IMR-90 (cell line): ENCODE data around the gene CELSR1. TPM values are rescaled to one million over a fixed set of nuclear protein-coding genes. Genes with fewer than 3 reads are reported as not detected.

ENCODE experiments used
- ATAC-seq: fragments of 200-7000 bp; cut with Tn5 transposase; 2 replicates; pipeline ENCODE4 v1.9.1; 2020; ENCODE audit warnings: low read depth, mild to moderate bottlenecking, moderate library complexity
- BruUV-seq: library from RNA; stranded (reverse); fragments of 400-500 nt; replicated peaks from 2 replicates; lab custom pipeline; 2021; lab: Mats Ljungman, UMichigan
- CTCF ChIA-PET: fragments of 300-600 bp; formaldehyde crosslinking; extraction: SDS; loops from one replicate; lab custom pipeline; 2021; ENCODE audit warnings: antibody characterized with exemption; lab: Yijun Ruan, JAX
- POLR2A ChIA-PET: fragments of 300-600 bp; sonication (Branson Sonifier 250); formaldehyde crosslinking; loops from one replicate; lab custom pipeline; 2022; ENCODE audit warnings: antibody characterized with exemption; ENCODE audit not compliant: unreplicated experiment; lab: Charles Lee
- DNase-seq: peaks from one replicate; pipeline ENCODE4 v3.0.0; 2013
- H2AFZ ChIP-seq: replicated peaks from 2 replicates; pipeline ENCODE3; 2013; ENCODE audit warnings: low read length, mild to moderate bottlenecking; ENCODE audit not compliant: poor library complexity
- H2AK5ac ChIP-seq: 2 replicates; pipeline ENCODE4 v1.6.1; 2013; ENCODE audit warnings: low read depth, low read length, inconsistent platforms
- H2AK9ac ChIP-seq: replicated peaks from 2 replicates; pipeline ENCODE3; 2013; ENCODE audit warnings: mild to moderate bottlenecking, low read depth, low read length, moderate library complexity; ENCODE audit not compliant: poor library complexity
- H2BK120ac ChIP-seq: 2 replicates; pipeline ENCODE4 v1.6.1; 2013; ENCODE audit warnings: low read depth, low read length, inconsistent platforms
- H2BK15ac ChIP-seq: 3 replicates; pipeline ENCODE4 v1.6.1; 2013; ENCODE audit warnings: low read depth, low read length, inconsistent platforms
- H2BK20ac ChIP-seq: 2 replicates; pipeline ENCODE4 v1.6.1; 2013; ENCODE audit warnings: low read depth, mild to moderate bottlenecking, inconsistent platforms, low read length, moderate library complexity
- H2BK5ac ChIP-seq: 2 replicates; pipeline ENCODE4 v1.6.1; 2013; ENCODE audit warnings: mild to moderate bottlenecking, low read depth, low read length, inconsistent platforms; ENCODE audit not compliant: poor library complexity, severe bottlenecking
- H3K14ac ChIP-seq: replicated peaks from 2 replicates; pipeline ENCODE4 v1.6.1; 2013; ENCODE audit warnings: low read depth, low read length, inconsistent platforms
- H3K18ac ChIP-seq: 2 replicates; pipeline ENCODE4 v1.6.1; 2013; ENCODE audit warnings: low read depth, low read length, control low read depth
- H3K23ac ChIP-seq: 2 replicates; pipeline ENCODE4 v1.6.1; 2013; ENCODE audit warnings: low read depth, low read length, inconsistent platforms
- H3K27ac ChIP-seq: 2 replicates; pipeline ENCODE4 v1.5.1; 2013; ENCODE audit warnings: mild to moderate bottlenecking, control low read depth, low read length; ENCODE audit not compliant: insufficient read depth
- H3K27me3 ChIP-seq: 2 replicates; pipeline ENCODE4 v1.6.1; 2013; ENCODE audit warnings: low read length; ENCODE audit not compliant: control insufficient read depth, insufficient read depth
- H3K36me3 ChIP-seq: 2 replicates; pipeline ENCODE4 v1.6.1; 2013; ENCODE audit warnings: low read length, mixed read lengths; ENCODE audit not compliant: control insufficient read depth, insufficient read depth
- H3K4ac ChIP-seq: 2 replicates; pipeline ENCODE4 v1.6.1; 2013; ENCODE audit warnings: low read depth, low read length, inconsistent platforms
- H3K4me1 ChIP-seq: 2 replicates; pipeline ENCODE4 v1.6.1; 2013; ENCODE audit warnings: low read length, mixed read lengths; ENCODE audit not compliant: control insufficient read depth, insufficient read depth
- H3K4me2 ChIP-seq: 2 replicates; pipeline ENCODE4 v1.6.1; 2013; ENCODE audit warnings: low read depth, mild to moderate bottlenecking, control low read depth, low read length, moderate library complexity
- H3K4me3 ChIP-seq: 2 replicates; pipeline ENCODE4 v1.5.1; 2013; ENCODE audit warnings: low read depth, mild to moderate bottlenecking, control low read depth, low read length, moderate library complexity; ENCODE audit not compliant: insufficient read depth
- H3K56ac ChIP-seq: 2 replicates; pipeline ENCODE4 v1.6.1; 2013; ENCODE audit warnings: low read length, inconsistent platforms; ENCODE audit not compliant: insufficient read depth; ENCODE audit errors: extremely low read depth
- H3K79me1 ChIP-seq, 2 experiments: 2 replicates each; pipeline ENCODE4 v1.6.1; 2013; ENCODE audit warnings: low read length in 2 of 2, inconsistent platforms in 1 of 2, low read depth in 1 of 2
- H3K9ac ChIP-seq: 2 replicates; pipeline ENCODE4 v1.6.1; 2013; ENCODE audit warnings: low read depth, low read length, control low read depth
- H3K9me1 ChIP-seq: 2 replicates; pipeline ENCODE4 v1.6.1; 2013; ENCODE audit warnings: low read length, inconsistent platforms; ENCODE audit not compliant: insufficient read depth
- H3K9me3 ChIP-seq: 2 replicates; pipeline ENCODE4 v1.6.1; 2013; ENCODE audit warnings: low read length; ENCODE audit not compliant: control insufficient read depth, insufficient read depth
- H4K20me1 ChIP-seq: 2 replicates; pipeline ENCODE4 v1.6.1; 2013; ENCODE audit warnings: low read length, inconsistent platforms; ENCODE audit not compliant: insufficient read depth
- H4K5ac ChIP-seq: 2 replicates; pipeline ENCODE4 v1.6.1; 2013; ENCODE audit warnings: mild to moderate bottlenecking, low read depth, low read length, control low read depth
- H4K8ac ChIP-seq, 2 experiments: 2 replicates each; pipeline ENCODE4 v1.6.1; 2013; ENCODE audit warnings: low read depth in 2 of 2, low read length in 2 of 2, control low read depth in 1 of 2, inconsistent platforms in 1 of 2
- H4K91ac ChIP-seq: 2 replicates; pipeline ENCODE4 v1.6.1; 2013; ENCODE audit warnings: low read depth, low read length, inconsistent platforms; ENCODE audit not compliant: insufficient read depth
- MAFK ChIP-seq: IDR thresholded peaks from 2 replicates; pipeline ENCODE4 v1.6.1; 2012; ENCODE audit warnings: low read depth, low read length, improper control_type of control experiment
- WGBS, 2 experiments: methylation state at CpG; one replicate each; pipeline versions ENCODE4 v1.1.5 to v1.1.7; 2013; ENCODE audit warnings: missing lambda C conversion rate in 2 of 2; ENCODE audit not compliant: insufficient read length in 1 of 2; ENCODE audit errors: extremely low coverage in 2 of 2; 5-methylcytosine and 5-hydroxymethylcytosine counted together
- dilution Hi-C: fragments of 300-500 bp; cut with HindIII; formaldehyde crosslinking; loops from one replicate; pipeline ENCODE4 v1.14.3; 2018; ENCODE audit warnings: low sequenced_read_pairs; ENCODE audit not compliant: unreplicated experiment
- in situ Hi-C: fragments of 300-500 bp; cut with MboI; formaldehyde crosslinking; loops from 3 replicates; pipeline ENCODE4 v1.14.3; 2019; ENCODE audit warnings: low sequenced_read_pairs, inconsistent platforms, mixed read lengths
- intact Hi-C: fragments of 100-400 bp; cut with micrococcal nuclease; formaldehyde crosslinking; loops from 2 replicates; pipeline ENCODE4 v1.10.0; 2022
- polyA plus RNA-seq, 3 experiments: library from polyadenylated mRNA; depleted of rRNA; stranded (reverse); fragments of >200 nt; gene quantifications; 2 replicates each; pipeline ENCODE4 v1.2.3, GENCODE V29; 2012; ENCODE audit warnings: low replicate concordance in 1 of 3
- total RNA-seq: library from RNA; depleted of rRNA; stranded (reverse); fragments of >200 nt; gene quantifications from 2 replicates; pipeline ENCODE4 v1.2.3, GENCODE V29; 2012

The CELSR1 gene
- total and polyA plus RNA-seq, 2 of the 4 experiments (the other 2 are of a cell fraction) = 0.36 to 0.82 TPM

GRCh38 chr22:46465793-46466192 lies 71.6 kb downstream of the CELSR1 start:
- Histone ChIP-seq H3K23ac (no peak overlapping the region), H3K79me1 (no peaks in the 10 kb centered on the region), H3K56ac (no peak overlapping the region), H2AK5ac (no peak overlapping the region), H3K27me3 (peaks cover 6% of the 10 kb centered on the region), H4K20me1 (no peaks in the 10 kb centered on the region), H2AFZ (no peak overlapping the region), H3K27ac (no peak overlapping the region), H2BK20ac (no peak overlapping the region), H3K14ac (no peak overlapping the region), H4K91ac (no peak overlapping the region), H3K4me2 (no peak overlapping the region), H4K8ac (no peak overlapping the region), H3K9ac (no peak overlapping the region), H3K4me3 (no peak overlapping the region), H4K5ac (no peak overlapping the region), H2BK15ac (no peak overlapping the region), H2BK120ac (no peak overlapping the region), H3K36me3 (no peaks in the 10 kb centered on the region), H3K4ac (no peak overlapping the region), H2BK5ac (no peak overlapping the region), H3K9me1 (peaks cover 4% of the 10 kb centered on the region; the same call in 1 of the 2 replicates), H3K9me3 (no peaks in the 10 kb centered on the region), H3K4me1 (no peaks in the 10 kb centered on the region), H2AK9ac (no peak overlapping the region), H3K18ac (no peak overlapping the region)
- CTCF ChIA-PET = no interaction called here
- DNase-seq = no peak
- POLR2A ChIA-PET = no interaction called here
- WGBS, 2 experiments = 59% methylated on average over 4 of the region's 12 CpGs; no CpG with 5 or more reads in 1 of the 2 experiments
- intact Hi-C loops = no loop called here
- dilution Hi-C loops = no loop called here
- in situ Hi-C loops = no loop called here
- BruUV-seq = no TSS peak
- no peak for ATAC-seq
- no peak for TF ChIP-seq MAFK
